HG03575 (cell line): ENCODE results near the gene TEX38.
"Not testable (repeated sequence)": the region's sequence is repeated elsewhere in the genome, so short reads cannot be mapped to it uniquely, and the experiment has no call there.

ENCODE experiments used
- ATAC-seq: cut with Tn5 transposase; IDR thresholded peaks from one replicate; pipeline ENCODE4 v1.9.1; 2021; ENCODE audit not compliant: unreplicated experiment, insufficient number of reproducible peaks, low FRiP score; ENCODE audit errors: extremely low read depth

Gene TEX38

DNA sequence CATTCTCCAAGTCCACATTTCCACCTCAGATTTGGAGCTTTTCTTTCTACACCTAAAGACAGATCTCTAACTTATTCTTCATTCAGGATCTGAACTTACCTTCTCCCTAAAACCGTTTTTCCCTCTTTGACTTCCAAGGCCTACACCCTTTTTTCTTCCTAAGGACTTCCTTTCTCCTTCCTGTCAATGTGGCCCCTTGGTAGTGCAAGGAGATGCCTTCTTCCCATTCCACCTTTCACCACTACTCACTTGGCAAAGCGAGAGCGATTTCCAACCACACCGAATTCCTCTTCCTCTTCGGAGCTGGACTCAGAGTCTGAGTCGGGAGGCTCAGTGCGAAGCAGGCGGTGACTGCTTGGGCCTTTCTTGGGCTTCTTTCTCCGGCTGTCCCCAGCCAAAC lies 46.0 kb downstream of the TEX38 start:
- ATAC-seq: no peak

DNA sequence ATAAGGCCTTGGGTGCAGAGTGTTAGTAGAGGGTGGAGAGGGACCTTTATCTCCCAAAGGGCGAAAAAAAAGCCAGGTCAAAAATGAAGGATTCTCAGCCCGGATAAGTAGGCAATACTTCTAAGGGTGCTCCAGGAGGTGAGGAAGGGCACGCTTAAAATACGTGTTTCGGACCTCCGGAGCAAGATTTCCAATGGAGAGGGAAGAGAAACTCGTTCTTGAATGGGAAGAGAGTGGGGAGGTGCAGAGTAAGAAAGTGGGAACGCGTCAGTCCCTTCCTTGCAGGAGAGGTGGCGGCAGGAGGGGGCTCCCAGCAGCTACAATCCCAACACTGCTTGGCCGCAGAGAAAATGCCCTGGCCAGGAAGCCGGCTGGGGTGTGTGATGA lies 46.7 kb downstream of the TEX38 start:
- no peak for ATAC-seq

DNA sequence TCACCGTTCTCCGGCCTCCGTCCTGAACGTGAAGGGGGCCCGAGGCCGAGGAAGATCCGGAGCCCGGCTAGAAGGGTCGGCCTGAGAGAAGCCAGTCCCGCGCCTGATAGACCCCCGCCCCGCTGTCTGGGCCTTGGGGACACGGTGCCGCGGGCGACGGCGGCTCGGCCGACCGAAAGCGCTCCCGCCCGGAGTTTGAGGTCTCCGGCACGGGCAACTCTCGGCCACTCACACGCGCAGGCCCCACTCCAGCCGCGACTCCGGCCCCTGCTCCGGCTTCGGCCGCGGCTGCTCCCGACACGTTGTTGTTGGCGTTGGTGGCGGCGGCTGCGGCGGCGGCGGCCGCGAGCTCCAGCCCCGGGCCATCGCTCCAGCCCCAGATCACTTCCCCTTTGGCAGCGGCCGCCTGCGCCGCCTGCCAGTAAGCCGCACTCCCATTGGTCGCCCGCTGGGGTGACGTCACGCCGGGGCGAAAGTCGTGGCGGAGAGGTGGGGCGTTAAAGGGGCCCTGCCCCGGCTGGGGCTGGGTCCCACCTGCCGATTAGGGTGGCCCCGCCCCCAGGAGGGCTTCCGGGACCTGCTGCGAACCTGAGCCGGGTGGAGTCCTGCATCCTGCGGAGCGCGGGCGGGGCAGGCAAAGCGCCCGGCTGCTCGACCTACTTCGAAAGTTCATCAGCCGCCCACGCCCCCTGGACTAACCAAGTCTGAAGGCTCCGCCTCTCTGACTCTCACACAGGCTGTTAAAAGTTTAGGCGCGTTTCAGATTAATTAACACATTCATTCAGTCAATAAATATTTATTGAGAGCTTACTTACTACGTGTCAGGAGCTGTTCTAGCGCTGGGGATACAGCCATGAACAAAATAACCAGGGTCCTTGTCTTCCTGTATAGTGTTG lies 47.3 kb downstream of the TEX38 start, which contains the start of gene EFCAB14:
Gene EFCAB14, minus strand, starts transcription at position 388 of the 896 bp plus-strand sequence. CDS start 1,027 bp downstream, outside the sequence.
- ATAC-seq: peak; percentile 79

DNA sequence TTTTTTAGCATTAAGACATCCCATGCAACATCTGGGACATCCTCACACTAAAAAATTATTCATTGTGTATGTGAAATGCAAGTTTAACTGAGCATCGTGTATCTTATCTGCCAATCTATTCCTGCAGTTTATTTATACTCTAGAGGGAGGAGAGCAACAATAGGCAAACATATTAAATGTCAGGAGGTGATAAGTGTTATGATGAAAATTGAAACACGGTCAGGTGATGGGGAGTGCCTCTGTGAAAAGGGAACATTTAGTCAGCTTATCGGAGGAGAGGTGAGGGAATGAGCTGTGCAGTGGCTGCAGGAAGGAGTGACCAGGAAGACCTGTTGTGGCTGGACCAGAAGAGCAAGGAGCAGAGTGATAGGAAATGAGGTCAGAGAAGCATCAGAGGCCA lies 48.0 kb downstream of the TEX38 start:
- ATAC-seq: no peak

DNA sequence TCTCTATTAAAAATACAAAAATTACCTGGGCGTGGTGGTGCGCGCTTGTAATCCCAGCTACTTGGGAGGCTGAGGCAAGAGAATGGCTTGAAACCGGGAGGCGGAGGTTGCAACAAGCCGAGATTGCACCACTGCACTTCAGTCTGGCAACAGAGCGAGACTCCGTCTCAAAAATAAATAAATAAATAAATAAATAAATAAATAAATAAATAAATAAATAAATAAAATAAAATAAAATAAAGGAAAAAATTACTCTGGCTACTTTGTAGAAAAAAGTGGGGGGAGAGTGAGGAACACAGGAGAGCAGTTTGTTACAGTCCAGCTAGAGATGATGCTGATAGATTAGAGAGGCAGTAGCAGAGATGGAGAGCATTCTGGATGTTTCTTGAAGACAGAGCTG lies 48.7 kb downstream of the TEX38 start:
- not testable (repeated sequence) for ATAC-seq

DNA sequence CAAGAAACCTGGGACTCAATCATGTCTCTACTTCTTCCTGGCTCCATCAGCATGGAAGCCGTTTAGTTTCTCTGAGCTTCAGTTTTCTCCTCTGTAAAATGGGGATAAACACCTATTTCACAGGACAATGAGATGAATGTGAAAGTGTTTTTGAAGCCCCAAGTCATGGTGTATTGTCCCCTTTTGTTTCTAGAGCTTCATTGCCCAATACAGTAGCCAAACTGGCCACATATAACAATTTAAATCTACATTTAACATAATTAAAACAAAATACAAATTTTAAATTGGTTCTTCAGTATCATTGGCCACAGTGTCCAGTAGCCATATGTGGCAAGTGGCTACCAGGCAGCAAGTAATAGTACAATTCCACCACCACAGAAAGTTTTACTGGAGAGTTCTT lies 49.5 kb downstream of the TEX38 start:
- ATAC-seq: no peak

DNA sequence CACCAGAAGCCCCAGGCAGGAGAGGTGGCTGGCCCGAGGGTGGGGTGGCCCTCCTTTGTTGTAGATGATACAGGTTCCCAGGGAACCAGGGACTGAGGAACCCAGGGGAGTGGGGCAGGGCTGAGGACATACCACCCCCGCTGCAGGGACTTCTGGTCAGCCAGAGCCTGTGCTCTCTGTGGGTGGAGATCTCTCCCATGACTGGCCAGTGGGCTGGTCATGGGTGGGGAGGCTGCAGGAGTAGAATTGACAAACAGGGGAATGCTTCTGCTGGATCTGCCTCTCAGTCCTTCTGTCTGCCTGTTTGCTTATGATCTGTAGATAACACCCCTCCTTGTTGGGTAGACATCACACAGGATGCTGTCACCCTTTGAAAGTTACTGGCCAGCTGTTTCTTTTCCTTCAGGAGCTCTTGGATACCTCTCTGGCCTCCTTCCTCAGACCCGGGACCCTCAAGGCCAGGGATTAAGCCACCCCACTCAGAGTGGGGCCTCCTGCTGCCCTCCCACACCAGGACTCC lies 50.1 kb downstream of the TEX38 start:
- no peak for ATAC-seq
